Astrocyte (in vitro differentiated cells and primary cell): Measurements from ENCODE around the gene GALNT17. TPM values are rescaled to one million over a fixed set of nuclear protein-coding genes. Genes with fewer than 3 reads are reported as not detected.

Experiments used
- DNase-seq: peaks from one replicate; pipeline ENCODE4 v3.0.0-alpha.2; 2010; ENCODE audit warnings: low read depth
- FAIRE-seq: peaks from 2 replicates; lab custom pipeline; 2011; peaks lifted over from hg19 to GRCh38; lab: Jason Lieb, UNC
- H2AFZ ChIP-seq: 2 replicates; pipeline ENCODE4 v1.6.0; 2012; ENCODE audit warnings: low read depth, low read length, inconsistent platforms
- H3K27ac ChIP-seq: 2 replicates; pipeline ENCODE4 v1.5.1; 2011; ENCODE audit warnings: low read depth, low read length, inconsistent platforms
- H3K27me3 ChIP-seq: 2 replicates; pipeline ENCODE4 v1.6.0; 2011; ENCODE audit warnings: low read length, inconsistent platforms; ENCODE audit not compliant: insufficient read depth
- H3K36me3 ChIP-seq: 2 replicates; pipeline ENCODE4 v1.5.1; 2011; ENCODE audit warnings: low read length, inconsistent platforms; ENCODE audit not compliant: insufficient read depth
- H3K4me1 ChIP-seq: 2 replicates; pipeline ENCODE4 v1.5.1; 2011; ENCODE audit warnings: low read length, inconsistent platforms; ENCODE audit not compliant: insufficient read depth
- H3K4me2 ChIP-seq: 2 replicates; pipeline ENCODE4 v1.6.0; 2012; ENCODE audit warnings: low read length, inconsistent platforms
- H3K4me3 ChIP-seq: 2 replicates; pipeline ENCODE4 v1.5.1; 2011; ENCODE audit warnings: low read depth, mild to moderate bottlenecking, low read length, inconsistent platforms; ENCODE audit not compliant: insufficient read depth
- H3K79me2 ChIP-seq: 2 replicates; pipeline ENCODE4 v1.6.0; 2012; ENCODE audit warnings: mild to moderate bottlenecking, low read length, inconsistent platforms; ENCODE audit not compliant: insufficient read depth
- H3K9ac ChIP-seq: 2 replicates; pipeline ENCODE4 v1.6.0; 2012; ENCODE audit warnings: mild to moderate bottlenecking, low read length, inconsistent platforms
- H3K9me3 ChIP-seq: 2 replicates; pipeline ENCODE4 v1.5.1; 2012; ENCODE audit warnings: low read depth, mild to moderate bottlenecking, low read length, inconsistent platforms; ENCODE audit not compliant: insufficient read depth
- H4K20me1 ChIP-seq: 2 replicates; pipeline ENCODE4 v1.6.0; 2012; ENCODE audit warnings: low read length, inconsistent platforms; ENCODE audit not compliant: insufficient read depth
- H3K27ac Mint-ChIP-seq: one replicate; pipeline ENCODE4 v1.8.0; 2021; ENCODE audit warnings: mild to moderate bottlenecking, mixed read lengths; ENCODE audit not compliant: unreplicated experiment
- H3K27me3 Mint-ChIP-seq: one replicate; pipeline ENCODE4 v1.8.0; 2021; ENCODE audit warnings: low read depth, mixed read lengths; ENCODE audit not compliant: unreplicated experiment
- H3K36me3 Mint-ChIP-seq: one replicate; pipeline ENCODE4 v1.8.0; 2021; ENCODE audit warnings: low read depth, mixed read lengths; ENCODE audit not compliant: unreplicated experiment
- H3K4me1 Mint-ChIP-seq: one replicate; pipeline ENCODE4 v1.8.0; 2021; ENCODE audit warnings: low read depth, mixed read lengths; ENCODE audit not compliant: unreplicated experiment
- H3K4me3 Mint-ChIP-seq: one replicate; pipeline ENCODE4 v1.8.0; 2021; ENCODE audit warnings: mild to moderate bottlenecking, moderate library complexity, mixed read lengths; ENCODE audit not compliant: unreplicated experiment
- H3K9me3 Mint-ChIP-seq: one replicate; pipeline ENCODE4 v1.8.0; 2021; ENCODE audit warnings: mild to moderate bottlenecking, mixed read lengths; ENCODE audit not compliant: unreplicated experiment
- CTCF ChIP-seq: IDR thresholded peaks from 2 replicates; pipeline ENCODE4 v1.5.1; 2011; ENCODE audit warnings: low read depth, mild to moderate bottlenecking, inconsistent platforms, low read length, moderate library complexity; ENCODE audit not compliant: insufficient read depth
- EZH2 ChIP-seq: IDR thresholded peaks from 2 replicates; pipeline ENCODE4 v1.6.1; 2012; ENCODE audit warnings: mild to moderate bottlenecking, low read length, inconsistent platforms; ENCODE audit not compliant: insufficient read depth
- total RNA-seq: library from RNA; stranded (reverse); gene quantifications from 2 replicates; pipeline ENCODE4 v1.2.1, GENCODE V29; 2021

The GALNT17 gene
- total RNA-seq, 1 donor from 2014 or later: 7.8 TPM

DNA sequence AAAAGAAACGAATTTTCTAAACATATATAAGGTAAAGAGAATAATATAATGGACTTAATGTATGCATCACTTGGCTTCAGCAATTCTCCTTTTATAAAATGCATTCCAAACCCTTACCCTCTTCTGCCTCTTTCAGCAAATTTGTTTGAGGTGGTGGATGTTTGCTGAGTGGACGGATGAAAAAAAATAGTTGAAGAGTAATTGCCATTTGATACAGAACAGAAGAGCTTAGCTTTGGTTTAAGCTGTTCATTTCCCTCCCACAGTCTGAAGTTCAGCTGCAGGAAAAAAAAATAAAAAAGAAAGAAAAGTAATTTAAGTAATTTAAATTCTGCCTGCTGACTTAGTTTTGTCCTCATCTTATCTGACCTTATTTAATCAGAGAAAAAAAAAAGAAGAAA is 138.6 kb downstream of the GALNT17 start:
- no peak for FAIRE-seq
- peaks cover 21% of the 10 kb centered on the region for H3K4me1 Mint-ChIP-seq
- no peaks in the 10 kb centered on the region for H3K27me3 ChIP-seq

GRCh38 chr7:71271203-71271602 is 139.3 kb downstream of the GALNT17 start:
- no peak overlapping the region for H3K4me2 ChIP-seq
- H3K36me3 ChIP-seq: no peaks in the 10 kb centered on the region
- TF ChIP-seq CTCF (no peak), EZH2 (no peak)
- H4K20me1 ChIP-seq: no peaks in the 10 kb centered on the region
- no peak overlapping the region for H3K27ac ChIP-seq
- H3K9me3 ChIP-seq: no peaks in the 10 kb centered on the region
- H2AFZ ChIP-seq: no peak overlapping the region
- H3K27ac Mint-ChIP-seq: no peak overlapping the region
- peaks cover 21% of the 10 kb centered on the region for H3K4me1 Mint-ChIP-seq
- no peak overlapping the region for H3K9ac ChIP-seq
- peaks cover 3% of the 10 kb centered on the region for H3K9me3 Mint-ChIP-seq
- DNase-seq (no peak), FAIRE-seq (no peak)
- H3K27me3 ChIP-seq: no peaks in the 10 kb centered on the region
- no peak overlapping the region for H3K4me3 ChIP-seq
- no peaks in the 10 kb centered on the region for H3K27me3 Mint-ChIP-seq
- H3K4me1 ChIP-seq: peaks cover 10% of the 10 kb centered on the region
- H3K36me3 Mint-ChIP-seq: no peaks in the 10 kb centered on the region
- H3K4me3 Mint-ChIP-seq: no peak overlapping the region
- no peaks in the 10 kb centered on the region for H3K79me2 ChIP-seq

More for the DNA sequence above, 138.6 kb downstream of the GALNT17 start:
- TF ChIP-seq EZH2 (no peak), CTCF (no peak)
- H3K4me3 ChIP-seq: no peak overlapping the region
- no peak overlapping the region for H3K27ac ChIP-seq
- no peaks in the 10 kb centered on the region for H3K27me3 Mint-ChIP-seq
- H2AFZ ChIP-seq: no peak overlapping the region
- H3K36me3 ChIP-seq: no peaks in the 10 kb centered on the region
- peaks cover 1% of the 10 kb centered on the region for H3K9me3 ChIP-seq
- no peak overlapping the region for H3K4me2 ChIP-seq
- H3K36me3 Mint-ChIP-seq: peaks cover 1% of the 10 kb centered on the region
- H3K79me2 ChIP-seq: no peaks in the 10 kb centered on the region
- no peak overlapping the region for H3K4me3 Mint-ChIP-seq
- DNase-seq: no peak
- peaks cover 10% of the 10 kb centered on the region for H3K4me1 ChIP-seq
- H3K27ac Mint-ChIP-seq: no peak overlapping the region
- H4K20me1 ChIP-seq: no peaks in the 10 kb centered on the region
- peaks cover 6% of the 10 kb centered on the region for H3K9me3 Mint-ChIP-seq
- H3K9ac ChIP-seq: no peak overlapping the region

DNA sequence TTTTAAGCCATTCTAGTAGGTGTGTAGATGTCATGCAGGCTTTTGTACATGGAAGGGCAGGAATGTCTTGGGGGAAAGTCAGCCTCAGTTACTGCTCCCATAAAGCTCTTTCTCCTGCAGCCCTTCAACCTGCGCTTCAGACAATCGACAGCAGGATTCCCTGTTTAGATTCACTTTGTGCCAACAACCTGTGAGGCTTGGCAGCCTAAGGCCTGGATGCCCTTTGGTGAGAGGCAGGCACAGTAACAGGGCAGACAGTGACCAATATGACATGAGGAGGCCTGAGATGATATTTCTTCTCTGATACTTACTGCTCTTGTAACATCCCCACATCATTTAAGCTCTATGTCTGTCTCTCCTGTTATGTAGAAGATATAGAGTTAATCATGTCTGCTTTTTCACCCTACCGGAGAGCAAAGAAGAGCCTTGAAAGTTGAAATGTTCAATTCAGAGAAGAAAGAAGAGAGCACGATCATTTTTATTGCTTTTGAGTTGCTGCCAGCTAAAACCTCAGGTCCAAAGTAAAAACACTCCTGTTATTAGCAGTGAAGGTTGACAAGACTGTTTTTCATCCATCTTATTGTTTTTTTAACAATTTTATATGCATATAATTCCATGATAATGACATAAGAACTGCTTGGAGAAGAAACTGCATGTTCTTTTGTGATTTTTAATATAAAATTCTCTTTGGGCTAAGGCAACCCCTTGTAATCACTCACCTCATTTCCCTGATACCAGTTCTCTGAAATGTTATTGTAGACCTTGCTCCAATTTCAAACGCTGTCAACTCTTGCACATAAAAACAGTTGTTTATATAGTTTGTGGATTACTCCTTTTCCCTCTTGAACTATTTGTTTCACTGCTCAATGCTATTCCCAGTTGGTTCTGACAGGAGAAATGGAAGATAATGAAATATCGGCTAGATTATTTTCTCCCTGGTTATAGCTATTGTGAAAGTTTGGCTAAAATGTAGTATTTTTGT is 140.9 kb downstream of the GALNT17 start:
- Histone ChIP-seq H3K9me3 (no peaks in the 10 kb centered on the region), H3K27ac (peak overlapping the region; percentile 59), H2AFZ (no peak overlapping the region), H3K79me2 (no peaks in the 10 kb centered on the region), H3K4me3 (no peak overlapping the region), H3K4me2 (peak overlapping the region; percentile 54), H3K36me3 (no peaks in the 10 kb centered on the region), H3K9ac (peak overlapping the region; percentile 28), H3K27me3 (no peaks in the 10 kb centered on the region), H4K20me1 (no peaks in the 10 kb centered on the region), H3K4me1 (peaks cover 10% of the 10 kb centered on the region)
- Mint-ChIP-seq H3K4me3 (no peak overlapping the region), H3K36me3 (no peaks in the 10 kb centered on the region), H3K27ac (peak overlapping the region; percentile 77), H3K27me3 (no peaks in the 10 kb centered on the region), H3K9me3 (peaks cover 3% of the 10 kb centered on the region), H3K4me1 (peaks cover 21% of the 10 kb centered on the region)
- TF ChIP-seq EZH2: no peak
- no peak for TF ChIP-seq CTCF
- DNase-seq: no peak
- FAIRE-seq: no peak
